K562 (cell line): ENCODE measurements around the gene RSRC1. TPM values are rescaled to one million over a fixed set of nuclear protein-coding genes. Genes with fewer than 3 reads are reported as not detected.

Experiments
- CEBPB ChIP-seq: fragments of 450-650 bp; IDR thresholded peaks from 2 replicates; pipeline ENCODE4 v1.6.1; 2016; ENCODE audit warnings: missing genetic modification characterization, missing compliant biosample characterization
- HMG20B ChIP-seq: fragments of 250-450 bp; sonication (Bioruptor Pico); IDR thresholded peaks from 2 replicates; pipeline ENCODE4 v1.5.0; 2021; ENCODE audit warnings: mild to moderate bottlenecking
- JUNB ChIP-seq: fragments of 450-650 bp; formaldehyde crosslinking; conservative IDR thresholded peaks from 2 replicates; pipeline ENCODE4 v1.4.0; 2020; ENCODE audit warnings: mild to moderate bottlenecking
- KDM2B ChIP-seq: fragments of 250-450 bp; sonication (Bioruptor Pico); IDR thresholded peaks from 2 replicates; pipeline ENCODE4 v1.8.0; 2021; ENCODE audit warnings: mild to moderate bottlenecking, moderate library complexity
- MAZ ChIP-seq, 2 experiments: fragments of 450-650 bp in 1 of 2; sonication (generic) in 1 of 2; formaldehyde crosslinking; IDR thresholded peaks in 1 of 2; conservative IDR thresholded peaks in 1 of 2; 2 replicates each; pipeline versions ENCODE4 v1.4.0 to v1.5.0; 2020; ENCODE audit warnings: mild to moderate bottlenecking in 1 of 2, missing genetic modification reagents in 1 of 2
- MTA1 ChIP-seq: fragments of 450-650 bp; IDR thresholded peaks from 2 replicates; pipeline ENCODE4 v1.6.1; 2017; ENCODE audit warnings: borderline replicate concordance
- MTA2 ChIP-seq: fragments of 450-650 bp; IDR thresholded peaks from 2 replicates; pipeline ENCODE4 v1.6.1; 2016; ENCODE audit warnings: low read depth
- MYBL2 ChIP-seq, 2 experiments: fragments of 450-650 bp in 1 of 2; sonication (generic) in 1 of 2; formaldehyde crosslinking in 1 of 2; IDR thresholded peaks; 2 replicates each; pipeline versions ENCODE4 v1.6.1 to v1.8.1; 2017 to 2022; ENCODE audit warnings: borderline replicate concordance in 1 of 2, inconsistent platforms in 1 of 2, low read depth in 1 of 2, mild to moderate bottlenecking in 1 of 2, missing genetic modification reagents in 1 of 2, moderate library complexity in 1 of 2
- SRF ChIP-seq, 2 experiments: fragments of 250-450, 450-650 bp in 1 of 2; sonication (Bioruptor Pico) in 1 of 2; sonication (generic) in 1 of 2; formaldehyde crosslinking; IDR thresholded peaks; 2 replicates each; pipeline versions ENCODE4 v1.5.0 to v1.5.1; 2020 to 2022; ENCODE audit warnings: mild to moderate bottlenecking in 1 of 2, missing genetic modification reagents in 1 of 2
- ZBTB40 ChIP-seq, 2 experiments: fragments of 450-650 bp in 1 of 2; sonication (generic) in 1 of 2; formaldehyde crosslinking in 1 of 2; IDR thresholded peaks; 2 replicates each; pipeline versions ENCODE4 v1.7.1 to v1.9.0; 2016 to 2022; ENCODE audit warnings: inconsistent platforms in 1 of 2, mild to moderate bottlenecking in 1 of 2, missing genetic modification reagents in 1 of 2
- ZC3H11A ChIP-seq: IDR thresholded peaks from 2 replicates; pipeline ENCODE4 v1.6.1; 2012; ENCODE audit warnings: low read depth, low read length, improper control_type of control experiment
- ZNF197 ChIP-seq: fragments of 200-800 bp; sonication (Bioruptor generic); IDR thresholded peaks from 2 replicates; pipeline ENCODE4 v1.6.1; 2016; ENCODE audit warnings: low read depth, missing genetic modification characterization, missing compliant biosample characterization
- ZNF347 ChIP-seq: fragments of 450-650 bp; formaldehyde crosslinking; IDR thresholded peaks from 2 replicates; pipeline ENCODE4 v1.4.0; 2020; ENCODE audit warnings: low read depth, mild to moderate bottlenecking, moderate library complexity
- ZNF695 ChIP-seq: fragments of 450-650 bp; formaldehyde crosslinking; IDR thresholded peaks from 2 replicates; pipeline ENCODE4 v1.4.0; 2020; ENCODE audit warnings: mild to moderate bottlenecking, moderate library complexity
- polyA plus RNA-seq, 8 experiments: library from polyadenylated mRNA; depleted of rRNA in 4 of 8; stranded (reverse) in 5 of 8; unstranded in 3 of 8; fragments of >200 nt; fragmentation: Nextera tagmentation in 2 of 8; fragmentation: Illumina TruSeq in 1 of 8; extraction: Ambion mirVana in 2 of 8; extraction: Trizol in 1 of 8; gene quantifications; 2 replicates each; pipeline versions ENCODE4 v1.2.1 to v1.2.3, GENCODE V29; 2011 to 2014; ENCODE audit warnings: inconsistent platforms in 1 of 8, missing spikeins in 1 of 8
- total RNA-seq, 7 experiments: library from RNA; depleted of rRNA in 6 of 7; stranded (reverse); fragments of >200 nt in 6 of 7; fragmentation: Illumina TruSeq in 2 of 7; extraction: Trizol in 2 of 7; gene quantifications; 2 replicates each; pipeline versions ENCODE4 v1.2.1 to v1.2.3, GENCODE V29; 2011 to 2021; ENCODE audit warnings: low replicate concordance in 1 of 7
- TF ChIP-seq, protein P1 (sequence below): fragments of 450-650 bp; IDR thresholded peaks from 2 replicates; pipeline ENCODE4 v1.6.1; 2016

The RSRC1 gene
- total and polyA plus RNA-seq, 9 of the 15 experiments (the other 6 are each of a cell fraction or from before 2014, with no cell fraction given) = 19.3 to 128 (median 75.5) TPM

DNA sequence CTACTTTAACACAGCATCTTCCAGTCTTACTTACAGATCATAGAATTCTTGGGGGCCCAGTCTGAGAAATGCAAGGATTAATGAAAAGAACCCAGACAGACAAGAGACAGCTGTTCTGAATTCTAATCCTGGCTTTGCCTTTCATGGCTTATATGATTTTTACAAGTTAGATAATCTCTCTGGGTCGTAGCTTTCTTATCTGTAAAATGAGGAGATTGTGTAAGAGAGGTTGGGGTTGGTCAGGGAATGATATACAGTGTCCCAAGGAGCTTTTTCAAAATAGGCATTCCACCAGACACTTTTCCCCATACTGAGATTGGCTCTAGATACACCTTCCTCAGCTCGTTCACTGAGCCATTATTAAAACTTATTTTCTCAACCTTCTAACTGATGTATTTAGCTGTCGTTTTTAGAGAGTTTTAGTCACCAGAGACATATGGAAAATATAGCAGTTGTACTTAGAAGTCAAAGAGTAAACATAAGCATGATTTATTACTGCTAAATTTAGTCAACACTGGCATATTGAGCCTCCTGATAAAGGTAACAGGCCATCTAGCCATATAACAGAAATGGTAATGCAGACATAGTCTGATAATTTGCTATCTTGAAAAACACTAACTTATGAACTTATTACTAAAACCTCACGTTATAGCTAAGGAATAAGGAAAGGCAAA lies 298.1 kb downstream of the RSRC1 start (continued):
- TF ChIP-seq ZNF695 (CRISPR knock-in tag) (no peak), MTA1 (0 out of 2 replicates have a peak, but pooled peaks have one; percentile 25), MAZ (CRISPR knock-in tag; conservative IDR thresholded peaks at IDR 0.05 in 1 of 2, IDR thresholded peaks at IDR 0.05 in 1 of 2) (0 out of 4 replicates have a peak, but pooled peaks of 1 of the 2 experiments have one; percentile 24), HMG20B (CRISPR knock-in tag) (no peak), SRF (CRISPR knock-in tag; IDR thresholded peaks at IDR 0.05) (no peak), CEBPB (tag) (peak; percentile 88), JUNB (CRISPR knock-in tag) (no peak), MYBL2 (IDR thresholded peaks at IDR 0.05; ENCODE audit: low read depth) (no peak; the same call in 1 of the 2 replicates), MYBL2 (CRISPR knock-in tag; IDR thresholded peaks at IDR 0.05; ENCODE audit: borderline replicate concordance) (no peak), ZNF197 (CRISPR knock-in tag) (no peak), ZBTB40 (IDR thresholded peaks at IDR 0.05) (no peak), ZBTB40 (CRISPR knock-in tag; IDR thresholded peaks at IDR 0.05) (no peak), MTA2 (peak; percentile 79), KDM2B (CRISPR knock-in tag) (no peak), ZNF347 (CRISPR knock-in tag) (no peak), ZC3H11A (no peak)
- TF ChIP-seq, protein P1, sequence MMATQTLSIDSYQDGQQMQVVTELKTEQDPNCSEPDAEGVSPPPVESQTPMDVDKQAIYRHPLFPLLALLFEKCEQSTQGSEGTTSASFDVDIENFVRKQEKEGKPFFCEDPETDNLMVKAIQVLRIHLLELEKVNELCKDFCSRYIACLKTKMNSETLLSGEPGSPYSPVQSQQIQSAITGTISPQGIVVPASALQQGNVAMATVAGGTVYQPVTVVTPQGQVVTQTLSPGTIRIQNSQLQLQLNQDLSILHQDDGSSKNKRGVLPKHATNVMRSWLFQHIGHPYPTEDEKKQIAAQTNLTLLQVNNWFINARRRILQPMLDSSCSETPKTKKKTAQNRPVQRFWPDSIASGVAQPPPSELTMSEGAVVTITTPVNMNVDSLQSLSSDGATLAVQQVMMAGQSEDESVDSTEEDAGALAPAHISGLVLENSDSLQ = peak; percentile 90
